Activated naive CD4-positive, alpha-beta T cell treated with Interleukin-2 at 50 U/mL for 16 hours (primary cell): ENCODE results near the gene FAF2.
"Not testable (repeated sequence)": the region's sequence is repeated elsewhere in the genome, so short reads cannot be mapped to it uniquely, and the experiment has no call there.

Experiments used
- DNase-seq: peaks from one replicate; pipeline ENCODE4 v3.0.0-alpha.2; 2020

FAF2 gene

GRCh38 chr5:176461349-176461748 is 13.2 kb downstream of the FAF2 start:
- no peak for DNase-seq

GRCh38 chr5:176463113-176463764 is 15.1 kb downstream of the FAF2 start:
- DNase-seq: no peak

GRCh38 chr5:176466245-176466871 is 18.2 kb downstream of the FAF2 start:
- DNase-seq: no peak

- DNase-seq: no peak
Measured at GRCh38 chr5:176469296-176469695, 21.1 kb downstream of the FAF2 start.

GRCh38 chr5:176470539-176470938 is 22.4 kb downstream of the FAF2 start:
- no peak for DNase-seq

- no peak for DNase-seq
Measured at GRCh38 chr5:176471098-176471497, 22.9 kb downstream of the FAF2 start.

GRCh38 chr5:176473335-176474006 is 25.3 kb downstream of the FAF2 start:
- no peak for DNase-seq

GRCh38 chr5:176474476-176474875 is 26.3 kb downstream of the FAF2 start:
- no peak for DNase-seq

GRCh38 chr5:176481711-176482110 is 33.5 kb downstream of the FAF2 start:
- DNase-seq: no peak

- no peak for DNase-seq
Measured at GRCh38 chr5:176485176-176485575, 37.0 kb downstream of the FAF2 start.

- DNase-seq: no peak
Measured at GRCh38 chr5:176486189-176486757, 38.1 kb downstream of the FAF2 start.

GRCh38 chr5:176487160-176487559 is 39.0 kb downstream of the FAF2 start:
- DNase-seq: not testable (repeated sequence)

- DNase-seq: no peak
Measured at GRCh38 chr5:176489077-176489476, 40.9 kb downstream of the FAF2 start.

- no peak for DNase-seq
Measured at GRCh38 chr5:176490301-176490700, 42.1 kb downstream of the FAF2 start.

GRCh38 chr5:176491101-176491502 is 42.9 kb downstream of the FAF2 start:
- no peak for DNase-seq

- DNase-seq: no peak
Measured at GRCh38 chr5:176491901-176492300, 43.7 kb downstream of the FAF2 start.

- no peak for DNase-seq
Measured at GRCh38 chr5:176492431-176492830, 44.2 kb downstream of the FAF2 start.

- DNase-seq: no peak
Measured at GRCh38 chr5:176497852-176498251, 49.7 kb downstream of the FAF2 start.

- no peak for DNase-seq
Measured at GRCh38 chr5:176499273-176499672, 51.1 kb downstream of the FAF2 start.

GRCh38 chr5:176500511-176500910 is 52.3 kb downstream of the FAF2 start:
- DNase-seq: no peak

GRCh38 chr5:176501333-176501732 is 53.1 kb downstream of the FAF2 start:
- no peak for DNase-seq

GRCh38 chr5:176503496-176503895 is 55.3 kb downstream of the FAF2 start:
- DNase-seq: no peak

- DNase-seq: no peak
Measured at GRCh38 chr5:176507911-176508310, 59.7 kb downstream of the FAF2 start.

GRCh38 chr5:176508603-176509002 is 60.4 kb downstream of the FAF2 start:
- no peak for DNase-seq
